Osteoblast (primary cell): ENCODE results near the gene TBKBP1. TPM values are rescaled to one million over a fixed set of nuclear protein-coding genes. Genes with fewer than 3 reads are reported as not detected.

ENCODE experiments used
- DNase-seq: peaks from one replicate; pipeline ENCODE4 v3.0.0; 2011; ENCODE audit warnings: low spot score, mixed read lengths; ENCODE audit not compliant: insufficient read length; ENCODE audit errors: missing footprints
- H2AFZ ChIP-seq: 2 replicates; pipeline ENCODE4 v1.6.0; 2011; ENCODE audit warnings: mild to moderate bottlenecking, low read length
- H3K27ac ChIP-seq: 2 replicates; pipeline ENCODE4 v1.5.1; 2011; ENCODE audit warnings: mild to moderate bottlenecking, low read depth, low read length, moderate library complexity
- H3K27me3 ChIP-seq: 2 replicates; pipeline ENCODE4 v1.6.0; 2012; ENCODE audit warnings: mild to moderate bottlenecking, control low read depth, inconsistent platforms, low read length, moderate library complexity; ENCODE audit not compliant: insufficient read depth
- H3K36me3 ChIP-seq: 2 replicates; pipeline ENCODE4 v1.5.1; 2011; ENCODE audit warnings: mild to moderate bottlenecking, low read length, control low read depth, moderate library complexity; ENCODE audit not compliant: insufficient read depth
- H3K4me1 ChIP-seq: 2 replicates; pipeline ENCODE4 v1.5.1; 2011; ENCODE audit warnings: mild to moderate bottlenecking, low read length, control low read depth, moderate library complexity; ENCODE audit not compliant: insufficient read depth
- H3K4me2 ChIP-seq: 2 replicates; pipeline ENCODE4 v1.6.0; 2011; ENCODE audit warnings: mild to moderate bottlenecking, low read length; ENCODE audit not compliant: insufficient read depth
- H3K4me3 ChIP-seq: fragments of 200-600 bp; sonication (generic); 3 replicates; pipeline ENCODE4 v1.5.1; 2012; ENCODE audit warnings: mild to moderate bottlenecking, low read length, inconsistent platforms; ENCODE audit not compliant: insufficient read depth
- H3K79me2 ChIP-seq: 2 replicates; pipeline ENCODE4 v1.6.0; 2012; ENCODE audit warnings: mild to moderate bottlenecking, low read length, control low read depth, inconsistent platforms; ENCODE audit not compliant: insufficient read depth
- H3K9me3 ChIP-seq: 2 replicates; pipeline ENCODE4 v1.5.1; 2011; ENCODE audit warnings: low read depth, low read length, control low read depth
- H4K20me1 ChIP-seq: 2 replicates; pipeline ENCODE4 v1.6.0; 2012; ENCODE audit warnings: mild to moderate bottlenecking, low read length, control low read depth; ENCODE audit not compliant: insufficient read depth
- CTCF ChIP-seq: IDR thresholded peaks from 2 replicates; pipeline ENCODE4 v1.5.1; 2011; ENCODE audit warnings: mild to moderate bottlenecking, low read depth, low read length, moderate library complexity; ENCODE audit errors: extremely low read depth
- total RNA-seq: library from RNA; depleted of rRNA; stranded (reverse); fragments of >200 nt; gene quantifications from 2 replicates; pipeline ENCODE4 v1.2.3, GENCODE V29; 2012

The TBKBP1 gene
- total RNA-seq, 1 donor: 11.9 TPM

- DNase-seq: peak; percentile 65
- no peak overlapping the region for H3K27ac ChIP-seq
- no peaks in the 10 kb centered on the region for H3K9me3 ChIP-seq
- H3K4me3 ChIP-seq: no peak overlapping the region
- no peaks in the 10 kb centered on the region for H3K4me1 ChIP-seq
- H3K36me3 ChIP-seq: no peaks in the 10 kb centered on the region
- H3K27me3 ChIP-seq: peaks cover 80% of the 10 kb centered on the region
- peaks cover 4% of the 10 kb centered on the region for H4K20me1 ChIP-seq
- H3K79me2 ChIP-seq: no peaks in the 10 kb centered on the region
- no peak for TF ChIP-seq CTCF
- no peak overlapping the region for H3K4me2 ChIP-seq
- no peak overlapping the region for H2AFZ ChIP-seq
These were observed 33.1 kb downstream of the TBKBP1 start for GRCh38 chr17:47726796-47727703.

DNA sequence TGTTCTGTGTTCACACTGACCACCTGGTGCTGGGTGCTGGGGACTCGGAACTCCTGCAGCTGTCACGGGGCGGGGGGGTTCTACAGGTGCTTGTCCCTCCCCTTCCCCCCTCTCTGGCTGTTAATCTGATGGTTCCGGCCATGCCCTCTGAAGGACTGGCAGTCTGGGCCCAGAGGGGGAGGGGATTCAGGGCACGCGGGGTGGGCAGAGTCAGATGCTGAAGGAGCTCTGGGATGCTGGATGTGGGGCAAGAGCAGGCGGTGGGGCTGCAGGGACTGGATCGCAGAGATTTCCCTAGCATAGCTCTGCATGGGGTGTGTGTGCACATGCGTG lies 33.7 kb downstream of the TBKBP1 start:
- Histone ChIP-seq H3K4me2 (no peak overlapping the region), H2AFZ (no peak overlapping the region), H3K36me3 (no peaks in the 10 kb centered on the region), H3K4me3 (no peak overlapping the region), H3K9me3 (no peaks in the 10 kb centered on the region), H3K27me3 (peaks cover 80% of the 10 kb centered on the region), H3K27ac (no peak overlapping the region), H3K79me2 (no peaks in the 10 kb centered on the region), H4K20me1 (peaks cover 4% of the 10 kb centered on the region), H3K4me1 (no peaks in the 10 kb centered on the region)
- TF ChIP-seq CTCF: no peak
- peak; percentile 22 for DNase-seq

- Histone ChIP-seq H3K36me3 (no peaks in the 10 kb centered on the region), H3K4me2 (no peak overlapping the region), H3K27ac (no peak overlapping the region), H3K4me3 (no peak overlapping the region), H2AFZ (no peak overlapping the region), H4K20me1 (peaks cover 4% of the 10 kb centered on the region), H3K9me3 (no peaks in the 10 kb centered on the region), H3K79me2 (no peaks in the 10 kb centered on the region), H3K4me1 (no peaks in the 10 kb centered on the region), H3K27me3 (peaks cover 83% of the 10 kb centered on the region)
- no peak for TF ChIP-seq CTCF
- peak; percentile 74 for DNase-seq
These were observed 34.4 kb downstream of the TBKBP1 start for GRCh38 chr17:47728214-47728877.

GRCh38 chr17:47729476-47729875 lies 35.5 kb downstream of the TBKBP1 start:
- no peaks in the 10 kb centered on the region for H3K79me2 ChIP-seq
- H3K4me3 ChIP-seq: no peak overlapping the region
- no peak overlapping the region for H3K27ac ChIP-seq
- H3K9me3 ChIP-seq: no peaks in the 10 kb centered on the region
- H3K36me3 ChIP-seq: no peaks in the 10 kb centered on the region
- H3K4me2 ChIP-seq: no peak overlapping the region
- no peaks in the 10 kb centered on the region for H3K4me1 ChIP-seq
- TF ChIP-seq CTCF: no peak
- DNase-seq: peak; percentile 14
- no peak overlapping the region for H2AFZ ChIP-seq
- H4K20me1 ChIP-seq: no peaks in the 10 kb centered on the region
- H3K27me3 ChIP-seq: peaks cover 80% of the 10 kb centered on the region
